GM21360 (cell line): ENCODE results near the gene CRNKL1.

ENCODE experiments used
- ATAC-seq: cut with Tn5 transposase; IDR thresholded peaks from one replicate; pipeline ENCODE4 v1.9.1; 2021; ENCODE audit warnings: mild to moderate bottlenecking, moderate library complexity; ENCODE audit not compliant: unreplicated experiment

Gene CRNKL1

DNA sequence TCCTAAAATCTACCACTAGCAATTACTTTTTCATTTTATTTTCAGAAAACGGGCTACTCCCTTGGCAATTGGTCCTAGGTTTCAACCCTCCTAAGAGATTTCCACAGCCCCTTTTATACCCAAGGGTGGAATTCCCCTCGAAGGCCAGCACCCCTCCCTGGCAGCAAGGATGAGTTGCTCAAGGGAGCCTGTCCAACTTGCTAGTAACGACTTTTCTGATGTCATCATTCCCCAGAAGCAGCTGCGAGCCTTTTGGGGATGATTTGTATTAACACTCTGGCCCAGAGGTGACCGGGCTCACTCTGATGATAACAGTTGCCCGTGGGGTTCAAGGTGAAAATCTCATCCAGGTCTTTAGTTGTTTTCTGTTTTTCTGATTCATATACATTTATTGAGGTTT lies 65.8 kb downstream of the CRNKL1 start:
- no peak for ATAC-seq
